GM10266 (cell line): ENCODE data around the gene C20orf202.

Experiments used
- DNase-seq: peaks from one replicate; pipeline ENCODE4 v3.0.0; 2012; ENCODE audit errors: extremely low spot score
- TF ChIP-seq, protein P1 (sequence below): IDR thresholded peaks from 2 replicates; pipeline ENCODE4 v1.5.1; 2012; ENCODE audit warnings: mild to moderate bottlenecking, low read depth; ENCODE audit not compliant: control insufficient read depth, insufficient read depth; ENCODE audit errors: missing control alignments

The C20orf202 gene

DNA sequence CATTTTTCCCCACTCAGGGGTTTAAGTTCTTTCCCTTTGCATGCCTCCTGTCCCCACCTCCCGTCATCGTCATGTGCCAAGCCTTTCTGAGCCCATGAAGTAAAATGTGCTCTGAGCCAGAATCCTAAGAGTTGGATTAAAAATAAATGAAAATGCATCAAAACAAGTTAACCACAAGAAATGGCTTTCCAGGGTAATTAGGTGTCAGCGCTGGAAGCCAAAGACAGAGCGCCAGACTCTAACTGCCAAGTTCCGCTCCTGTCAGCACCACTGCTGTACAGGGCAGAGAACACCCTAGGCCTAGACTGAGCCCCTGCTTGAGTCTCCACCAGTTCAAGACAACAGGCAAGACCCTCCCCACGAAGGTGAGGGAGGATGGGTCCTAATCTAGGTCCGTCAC, 5.5 kb upstream of the C20orf202 start:
- TF ChIP-seq, protein P1, sequence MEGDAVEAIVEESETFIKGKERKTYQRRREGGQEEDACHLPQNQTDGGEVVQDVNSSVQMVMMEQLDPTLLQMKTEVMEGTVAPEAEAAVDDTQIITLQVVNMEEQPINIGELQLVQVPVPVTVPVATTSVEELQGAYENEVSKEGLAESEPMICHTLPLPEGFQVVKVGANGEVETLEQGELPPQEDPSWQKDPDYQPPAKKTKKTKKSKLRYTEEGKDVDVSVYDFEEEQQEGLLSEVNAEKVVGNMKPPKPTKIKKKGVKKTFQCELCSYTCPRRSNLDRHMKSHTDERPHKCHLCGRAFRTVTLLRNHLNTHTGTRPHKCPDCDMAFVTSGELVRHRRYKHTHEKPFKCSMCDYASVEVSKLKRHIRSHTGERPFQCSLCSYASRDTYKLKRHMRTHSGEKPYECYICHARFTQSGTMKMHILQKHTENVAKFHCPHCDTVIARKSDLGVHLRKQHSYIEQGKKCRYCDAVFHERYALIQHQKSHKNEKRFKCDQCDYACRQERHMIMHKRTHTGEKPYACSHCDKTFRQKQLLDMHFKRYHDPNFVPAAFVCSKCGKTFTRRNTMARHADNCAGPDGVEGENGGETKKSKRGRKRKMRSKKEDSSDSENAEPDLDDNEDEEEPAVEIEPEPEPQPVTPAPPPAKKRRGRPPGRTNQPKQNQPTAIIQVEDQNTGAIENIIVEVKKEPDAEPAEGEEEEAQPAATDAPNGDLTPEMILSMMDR, result no peak
- no peak for DNase-seq

DNA sequence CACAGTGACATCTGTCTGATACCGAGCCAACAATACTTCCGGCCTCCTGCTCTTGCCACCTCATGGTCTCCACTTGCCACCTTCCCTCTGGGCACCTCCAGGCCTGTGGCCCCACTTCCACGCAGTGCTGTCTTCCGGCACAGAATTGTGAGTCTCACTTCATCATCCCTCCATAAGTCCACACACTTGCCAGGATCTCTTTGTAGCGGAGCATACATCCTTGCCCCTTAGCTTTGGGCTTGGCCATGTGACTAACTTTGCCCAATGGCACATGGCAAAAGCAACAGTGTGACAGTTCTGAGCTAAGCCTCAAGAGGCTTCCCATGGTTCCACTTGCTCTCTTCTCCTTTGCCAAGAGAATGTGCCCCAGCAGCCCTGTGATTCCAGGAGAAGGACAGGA, 4.5 kb upstream of the C20orf202 start:
- TF ChIP-seq, protein P1, result no peak
- DNase-seq, result no peak

DNA sequence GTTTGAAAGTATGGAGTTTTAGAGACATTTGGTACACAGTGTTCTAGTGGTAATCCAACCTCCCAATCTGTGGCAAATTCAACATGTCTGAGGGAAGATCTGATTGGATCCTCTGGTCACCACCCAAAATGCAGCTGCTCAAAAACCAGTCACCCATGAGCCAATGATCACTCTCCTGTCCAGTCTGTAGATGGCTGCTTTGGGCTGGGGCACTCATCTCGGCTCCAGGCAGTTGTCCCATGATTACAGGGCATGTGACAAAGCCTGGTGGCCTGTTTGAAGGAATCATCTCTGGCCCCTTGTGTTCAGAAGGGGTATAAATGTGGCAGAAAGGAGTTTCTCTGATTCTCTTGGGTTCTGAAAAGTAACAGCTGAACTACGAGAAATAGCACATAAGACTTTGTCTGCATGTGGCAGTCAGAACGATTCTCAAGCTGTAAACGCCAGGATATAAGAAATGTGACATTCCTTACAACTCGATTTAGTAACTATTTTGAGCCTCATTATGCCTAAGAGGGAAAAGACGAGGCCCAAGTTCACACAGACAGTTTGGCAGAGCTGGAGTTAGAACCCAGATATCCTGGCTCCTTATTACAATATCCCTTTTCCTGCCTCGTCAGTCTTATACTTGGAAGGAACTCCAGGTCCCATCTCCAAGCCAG, 3.9 kb upstream of the C20orf202 start:
- no peak for DNase-seq
- TF ChIP-seq, protein P1, result no peak

DNA sequence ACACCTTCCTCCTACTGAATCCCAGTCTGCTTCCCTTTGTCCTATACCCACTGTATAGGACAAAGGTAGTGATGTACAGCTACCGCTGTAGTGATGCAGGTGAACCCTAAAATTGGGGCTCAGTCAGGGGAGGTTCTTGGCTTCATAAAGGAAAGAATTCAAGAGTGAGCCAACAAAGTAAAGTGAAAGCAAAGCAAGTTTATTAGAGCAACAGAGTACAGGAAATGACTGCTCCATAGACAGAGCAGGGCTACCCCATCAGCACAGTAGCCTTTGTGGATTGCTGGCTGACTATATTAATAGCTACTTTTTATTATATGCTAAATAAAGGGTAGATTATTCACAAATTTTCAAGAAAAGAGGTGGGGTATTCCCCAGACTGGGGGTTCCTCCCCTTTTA, 3.3 kb upstream of the C20orf202 start:
- no peak for DNase-seq
- TF ChIP-seq, protein P1, result no peak

DNA sequence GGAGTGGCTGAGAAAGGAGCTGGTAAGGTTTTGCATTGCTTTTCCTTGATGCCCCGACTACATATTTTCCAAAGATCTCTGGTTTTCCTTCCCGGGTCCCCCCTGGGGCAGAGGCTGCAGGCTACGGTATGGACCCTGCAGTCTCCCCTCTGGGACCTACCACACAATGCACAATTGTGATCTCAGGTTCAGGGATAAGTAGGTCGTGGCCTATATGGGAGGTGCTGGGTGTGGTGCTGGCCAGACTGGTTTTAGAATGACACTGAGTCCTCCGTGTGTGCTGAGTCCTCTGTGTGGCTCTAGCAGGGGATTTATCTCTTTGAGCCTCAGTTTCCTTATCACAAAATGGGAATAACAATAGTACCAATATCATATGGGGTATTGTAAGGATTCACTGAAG, 376 bp downstream of the C20orf202 start:
- TF ChIP-seq, protein P1, result no peak

DNA sequence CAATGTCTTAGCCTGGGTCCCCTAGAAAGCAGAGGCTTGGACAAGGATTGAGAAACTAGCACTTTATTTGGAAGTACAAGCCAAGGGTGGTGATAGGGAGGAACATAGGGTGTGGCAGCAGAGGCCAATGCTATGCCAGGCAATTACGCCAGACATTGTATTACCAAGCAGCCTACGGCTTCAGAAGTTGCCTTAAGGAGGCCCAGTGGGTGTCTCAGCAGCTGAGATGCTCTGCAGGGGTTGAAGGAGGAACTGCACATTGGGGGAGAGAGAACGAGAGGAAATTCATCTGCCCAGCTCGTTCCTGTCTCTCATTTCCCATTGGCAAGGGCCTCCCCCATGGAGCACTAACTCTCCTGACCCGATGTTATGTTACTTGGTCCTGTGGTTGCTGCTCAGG, 859 bp downstream of the C20orf202 start:
- TF ChIP-seq, protein P1, result no peak
- DNase-seq, result no peak

More for the DNA sequence above, 376 bp downstream of the C20orf202 start:
- DNase-seq, result no peak

DNA sequence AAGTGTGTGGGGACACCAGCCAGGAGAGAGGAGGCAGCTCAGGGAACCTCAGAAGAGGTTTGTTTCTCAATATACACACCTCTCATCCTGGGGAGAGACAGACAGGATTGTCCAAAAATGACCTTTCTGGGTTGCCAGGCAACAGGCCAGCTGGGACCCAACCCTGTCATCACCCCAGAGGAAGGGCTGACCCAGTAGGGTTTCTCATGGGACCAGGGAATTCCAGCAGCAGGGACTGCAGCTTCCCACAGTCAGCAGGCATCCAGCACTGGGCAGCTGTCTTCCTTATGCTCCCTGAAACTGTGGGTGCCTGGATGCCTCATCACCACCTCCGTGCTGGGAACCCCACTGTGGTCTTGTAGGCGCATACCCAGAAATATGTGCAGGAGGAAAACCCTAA, 1.3 kb downstream of the C20orf202 start:
- no peak for DNase-seq
- TF ChIP-seq, protein P1, result no peak
